HG03103 (cell line): ENCODE data around the gene FAM83C.

Experiments used
- ATAC-seq: cut with Tn5 transposase; IDR thresholded peaks from one replicate; pipeline ENCODE4 v1.9.1; 2021; ENCODE audit warnings: low read depth; ENCODE audit not compliant: unreplicated experiment

FAM83C gene

GRCh38 chr20:35285806-35286076 is 6.5 kb downstream of the FAM83C start:
- ATAC-seq, result no peak

DNA sequence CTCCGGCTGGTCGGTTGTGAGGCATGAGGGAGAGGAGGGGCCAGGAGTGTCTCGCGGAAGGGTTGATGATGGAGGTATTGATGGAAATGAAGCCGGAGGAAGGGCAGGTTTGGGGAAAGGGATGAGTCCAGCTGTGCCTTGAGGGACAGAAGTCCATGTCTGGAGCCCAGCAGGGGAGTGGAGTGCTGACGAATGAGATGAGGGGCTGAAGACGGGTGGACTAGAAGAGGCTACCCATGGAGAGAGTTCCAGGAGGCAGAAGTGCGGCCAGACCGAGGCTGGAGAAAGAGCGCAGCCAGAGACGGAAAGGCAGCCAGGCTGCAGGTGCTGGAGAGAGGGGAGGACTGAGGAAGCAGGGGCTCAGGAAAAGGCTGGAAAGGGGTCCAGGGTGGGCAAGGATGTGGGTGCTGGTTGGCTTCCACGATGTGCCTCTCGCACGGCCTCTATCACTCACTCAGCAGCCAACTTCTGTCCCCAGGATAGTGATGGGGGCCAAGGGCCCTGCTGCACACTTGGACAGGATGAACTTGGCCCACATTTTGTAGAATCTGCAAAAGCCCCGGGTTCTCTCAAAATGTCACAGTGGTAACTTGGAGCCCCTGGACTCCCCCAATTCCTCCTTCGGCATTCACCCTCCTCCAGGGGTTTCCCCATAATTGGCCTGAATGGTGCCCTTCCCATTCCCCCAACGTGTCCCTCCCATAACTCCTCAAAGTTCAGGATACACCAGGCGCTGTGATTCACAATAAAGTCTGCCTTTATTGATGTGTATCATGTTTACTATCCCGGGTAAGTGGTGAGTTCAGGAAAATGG is 7.0 kb downstream of the FAM83C start:
- ATAC-seq, result no peak

DNA sequence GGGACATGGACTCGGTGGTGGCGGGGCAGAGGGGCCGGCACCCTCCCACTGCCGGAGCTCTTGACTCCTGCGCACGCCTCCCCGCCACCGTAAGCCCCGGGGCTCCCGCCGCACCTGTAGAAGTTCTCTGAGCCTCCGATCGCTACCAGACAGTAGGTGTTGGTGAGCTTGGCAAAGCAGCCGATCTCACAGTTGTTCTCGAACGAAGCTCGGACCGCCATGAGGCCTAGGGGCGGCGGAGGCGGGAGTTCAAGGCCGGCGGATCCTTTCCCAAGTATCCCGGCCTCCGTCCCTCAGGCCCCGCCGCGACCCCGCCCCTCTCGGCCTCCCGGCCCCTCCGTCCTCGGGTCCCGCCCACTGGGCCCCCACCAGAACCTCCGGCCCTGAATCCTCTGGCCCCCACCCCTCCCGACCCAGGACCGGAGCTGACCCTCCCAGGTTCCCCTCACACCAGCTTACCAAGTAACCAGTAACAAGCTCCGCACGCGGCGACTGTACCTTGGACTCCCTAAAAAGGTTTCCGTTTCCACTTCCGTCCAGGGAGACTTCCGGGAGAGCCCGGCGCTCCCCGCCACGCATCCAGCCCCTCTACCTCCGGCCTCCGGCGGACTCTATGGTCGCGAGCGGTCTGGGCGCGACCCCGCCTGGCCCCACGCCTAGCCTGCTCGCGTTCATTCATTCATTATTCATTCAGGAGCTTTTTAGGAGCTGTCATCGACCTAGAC is 7.8 kb downstream of the FAM83C start, which contains the start of gene EIF6:
Gene EIF6 (minus strand): TSS at position 506 of the 725 bp plus-strand sequence. CDS start 285 bp downstream, at position 221.
- ATAC-seq, result peak; percentile 53

DNA sequence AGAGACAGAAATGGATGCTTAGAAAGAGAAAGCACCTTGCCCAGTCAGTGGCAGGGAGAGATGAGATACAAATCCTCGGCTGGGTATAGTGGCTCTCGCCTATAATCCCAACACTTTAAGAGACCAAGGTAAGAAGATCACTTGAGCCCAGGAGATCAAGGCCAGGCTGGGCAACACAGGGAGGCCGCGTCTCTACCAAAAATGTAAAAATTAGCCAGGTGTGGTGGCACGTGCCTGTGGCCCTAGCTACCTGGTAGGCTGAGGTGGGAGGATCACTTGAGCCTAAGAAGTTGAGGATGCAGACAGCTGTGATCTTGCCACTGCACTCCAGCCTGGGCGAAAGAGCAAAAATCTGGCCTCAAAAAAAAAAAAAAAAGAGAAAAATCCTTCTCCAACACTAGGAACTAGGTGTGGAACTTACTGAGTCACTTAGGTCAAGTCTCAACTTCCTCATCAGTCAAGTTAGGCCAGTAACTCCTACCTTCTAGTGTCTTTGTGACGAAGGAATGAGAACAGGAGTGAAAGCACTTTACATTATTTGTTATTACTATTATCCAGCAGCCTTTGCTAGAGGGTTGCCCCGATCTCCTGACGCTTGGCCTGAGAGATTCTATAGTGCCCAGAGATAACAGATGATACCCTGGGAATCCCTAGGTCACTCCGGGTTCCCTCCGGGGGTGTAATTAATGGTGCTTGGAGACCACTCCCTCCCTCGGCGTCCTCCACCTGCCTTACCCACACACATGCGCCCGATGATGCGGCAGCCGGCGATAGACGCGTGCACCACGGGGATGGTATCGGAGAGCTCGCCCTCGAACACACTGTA is 8.6 kb downstream of the FAM83C start:
- ATAC-seq, result peak; percentile 9

GRCh38 chr20:35281506-35282101 is 10.6 kb downstream of the FAM83C start:
- ATAC-seq, result no peak

DNA sequence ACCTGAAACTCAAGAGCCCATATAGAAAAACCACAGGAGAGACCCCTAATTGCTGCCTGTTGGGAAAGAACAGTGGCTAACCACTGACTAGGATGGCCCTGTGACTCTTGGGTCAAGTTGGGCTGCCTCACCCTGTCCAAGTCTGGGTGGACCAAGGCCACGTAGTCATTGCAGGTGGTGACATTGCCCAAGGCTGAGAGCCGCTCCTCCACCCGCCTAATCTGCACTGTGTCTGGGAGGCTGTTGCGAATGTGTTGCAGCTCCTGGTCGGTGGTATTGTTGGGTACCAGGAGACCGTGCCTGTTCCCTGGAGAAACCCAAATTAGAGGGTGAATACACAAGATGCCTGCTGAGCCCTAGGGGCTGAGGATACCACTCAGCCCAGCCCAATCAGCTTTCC is 11.7 kb downstream of the FAM83C start:
- ATAC-seq, result no peak

DNA sequence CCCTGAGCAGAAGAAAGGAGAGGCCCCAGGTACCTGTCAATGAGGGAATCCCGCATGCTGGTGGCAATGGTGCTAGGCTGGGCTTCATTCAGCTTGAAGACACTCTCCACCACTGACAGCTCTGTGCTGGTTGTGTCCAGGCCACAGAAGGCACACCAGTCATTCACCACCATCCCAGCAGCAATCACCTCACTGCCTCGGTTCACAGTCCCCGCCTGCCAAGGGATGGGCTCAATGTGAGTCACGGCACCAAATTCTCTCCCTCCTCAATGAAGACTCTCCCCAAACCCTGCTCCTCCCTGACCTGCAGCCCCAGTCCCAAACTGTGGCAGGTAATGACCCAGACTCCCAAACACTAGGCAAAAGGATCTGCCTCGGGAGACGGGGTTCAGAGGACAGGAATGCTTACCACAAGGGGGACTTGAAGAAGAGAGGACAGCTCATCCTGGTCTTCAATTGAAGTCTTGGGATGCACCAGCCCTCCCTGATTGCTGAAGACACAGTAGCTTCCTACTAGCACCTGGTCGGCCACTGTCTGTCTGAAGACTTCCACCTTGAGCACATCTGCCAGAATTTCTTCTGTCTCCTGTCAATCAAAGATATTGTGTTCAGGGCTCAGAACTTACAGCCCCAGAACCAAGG is 12.6 kb downstream of the FAM83C start:
- no peak for ATAC-seq

DNA sequence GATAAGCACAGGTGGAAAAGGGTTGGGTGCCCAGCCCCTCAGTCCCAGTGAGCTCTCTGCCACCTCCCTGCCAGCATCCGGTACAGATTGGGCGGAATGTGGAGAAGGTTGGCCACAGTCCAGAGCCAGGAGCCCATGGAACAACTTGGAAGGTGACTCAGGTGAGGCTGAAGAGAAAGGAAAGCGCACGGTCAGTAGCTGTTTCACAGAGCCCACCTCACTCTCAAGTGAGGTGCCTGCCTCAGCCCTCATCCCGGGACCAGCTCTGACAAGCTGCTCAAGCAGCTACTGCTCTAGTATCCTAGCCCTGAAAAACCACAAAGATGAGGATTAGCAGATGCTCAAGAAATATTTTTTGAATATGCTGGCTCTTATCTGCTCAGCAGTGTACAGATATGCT is 13.2 kb downstream of the FAM83C start:
- no peak for ATAC-seq

GRCh38 chr20:35277531-35278395 is 14.5 kb downstream of the FAM83C start, which contains the start of gene MMP24OS:
Gene MMP24OS (minus strand): TSS chr20:35278122. CDS start chr20:35277929, 193 bp downstream.
- ATAC-seq, result peak; percentile 73

DNA sequence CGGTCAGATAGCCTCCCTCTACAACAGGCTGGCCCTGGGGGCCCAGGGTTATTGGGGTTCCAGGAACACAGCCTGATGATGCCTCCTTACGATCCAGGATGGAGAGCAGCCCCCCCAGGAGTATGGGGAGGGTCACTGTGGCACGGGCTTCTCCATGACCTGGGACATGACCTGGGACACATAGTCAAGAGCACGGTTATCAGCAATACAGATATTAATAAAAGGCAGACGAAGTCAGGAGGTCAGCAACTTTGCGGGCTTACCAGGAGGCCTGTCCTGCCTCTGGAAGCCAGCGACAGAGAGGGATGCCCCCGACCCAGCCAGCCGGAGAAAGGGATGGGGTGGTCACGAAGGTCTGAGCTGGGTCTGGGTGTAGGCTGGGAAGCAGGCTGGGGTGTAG is 15.1 kb downstream of the FAM83C start:
- peak; percentile 21 for ATAC-seq

DNA sequence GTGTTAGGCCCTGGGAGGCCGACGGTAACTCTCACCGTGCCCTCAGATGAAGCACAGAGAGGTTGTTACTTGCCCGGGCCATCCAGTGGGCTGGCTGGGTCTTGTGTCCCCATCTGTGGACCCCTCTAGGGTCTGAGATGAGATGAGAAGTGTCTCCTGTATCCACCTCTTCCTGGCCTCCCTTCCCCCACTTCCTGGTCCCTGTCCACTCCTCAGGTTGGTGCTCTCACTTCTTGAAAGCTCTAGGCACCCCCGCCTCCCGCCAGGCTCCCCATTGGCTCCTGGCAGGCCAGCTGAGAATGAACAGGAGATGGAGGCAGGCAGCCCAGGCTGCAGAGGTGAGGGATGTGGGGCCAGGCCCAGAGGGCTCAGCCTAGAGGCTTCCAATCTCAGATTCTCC is 15.8 kb downstream of the FAM83C start:
- no peak for ATAC-seq

DNA sequence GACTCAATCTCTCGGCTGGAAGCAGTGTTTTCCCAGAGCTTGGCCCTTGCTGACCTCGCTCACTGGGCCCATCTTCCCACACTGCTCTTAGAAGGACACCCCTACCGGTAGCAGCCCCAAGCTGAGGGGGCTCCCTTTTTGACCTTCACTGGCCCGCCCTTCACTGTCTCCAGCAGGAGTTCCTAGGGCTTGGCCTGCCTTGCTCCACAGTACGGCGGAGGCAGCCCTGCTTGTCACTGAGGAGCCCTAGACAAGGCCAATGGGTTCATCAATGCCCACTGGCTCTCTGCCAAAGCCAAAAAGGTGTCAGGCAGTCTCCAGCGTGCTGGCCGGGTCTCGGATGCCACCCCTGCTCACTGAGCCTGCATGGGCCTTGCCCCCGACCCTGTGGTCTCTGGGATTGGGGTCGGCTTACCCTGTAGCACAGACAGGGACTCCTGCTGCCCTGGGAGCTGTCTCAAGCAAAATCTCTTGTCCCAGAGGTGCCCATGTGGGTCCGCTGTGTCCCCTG is 16.4 kb downstream of the FAM83C start:
- ATAC-seq, result no peak

- no peak for ATAC-seq
Measured at GRCh38 chr20:35274172-35275092, 17.8 kb downstream of the FAM83C start.

DNA sequence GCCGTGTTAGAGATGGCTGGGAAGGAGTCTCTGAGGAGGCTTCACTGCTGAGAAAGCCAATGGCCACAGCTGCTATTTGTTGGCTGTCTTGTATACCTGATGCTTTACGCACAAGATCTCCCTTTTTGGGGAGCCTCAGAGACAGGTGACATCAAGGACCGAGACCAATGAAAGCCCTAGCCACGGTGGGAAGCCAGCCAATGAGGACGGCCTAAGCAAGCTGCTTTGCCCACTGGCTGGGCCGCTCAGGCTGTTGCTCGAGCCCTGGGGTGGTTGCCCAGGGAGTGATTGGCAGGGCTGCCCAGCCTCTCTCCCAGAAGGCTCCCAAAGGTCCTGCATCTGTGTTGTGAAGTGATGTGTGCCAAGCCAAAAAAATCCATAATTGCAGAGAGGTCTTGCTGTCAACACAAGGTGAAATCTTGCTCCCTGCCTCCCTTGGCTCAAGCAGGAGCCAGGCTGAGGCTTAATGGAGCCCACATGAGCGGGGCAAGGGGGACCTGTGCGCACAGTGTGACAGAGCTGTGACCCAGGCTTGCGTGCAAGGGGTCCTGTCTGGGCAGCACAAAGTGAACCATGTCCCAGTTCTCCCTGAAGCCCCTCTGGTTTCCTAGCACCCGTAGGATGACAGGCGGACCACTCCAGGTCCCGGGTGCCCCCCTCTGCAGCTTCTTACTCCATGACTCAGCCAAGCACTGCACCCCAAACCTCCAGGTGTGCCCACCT is 18.6 kb downstream of the FAM83C start:
- no peak for ATAC-seq

GRCh38 chr20:35271904-35272303 is 20.3 kb downstream of the FAM83C start:
- no peak for ATAC-seq

GRCh38 chr20:35271073-35271882 is 20.9 kb downstream of the FAM83C start:
- no peak for ATAC-seq
